Stimulated activated CD4-positive, alpha-beta T cell treated with anti-CD3 and anti-CD28 coated beads, Interleukin-1b, Interleukin-23, amount 100 ng/mL, for 48 hours (primary cell): ENCODE results near the gene PLTP.
"Not testable (repeated sequence)": the region's sequence is repeated elsewhere in the genome, so short reads cannot be mapped to it uniquely, and the experiment has no call there.

Source experiments
- DNase-seq: peaks from one replicate; pipeline ENCODE4 v3.0.0-alpha.2; 2020

Gene PLTP

DNA sequence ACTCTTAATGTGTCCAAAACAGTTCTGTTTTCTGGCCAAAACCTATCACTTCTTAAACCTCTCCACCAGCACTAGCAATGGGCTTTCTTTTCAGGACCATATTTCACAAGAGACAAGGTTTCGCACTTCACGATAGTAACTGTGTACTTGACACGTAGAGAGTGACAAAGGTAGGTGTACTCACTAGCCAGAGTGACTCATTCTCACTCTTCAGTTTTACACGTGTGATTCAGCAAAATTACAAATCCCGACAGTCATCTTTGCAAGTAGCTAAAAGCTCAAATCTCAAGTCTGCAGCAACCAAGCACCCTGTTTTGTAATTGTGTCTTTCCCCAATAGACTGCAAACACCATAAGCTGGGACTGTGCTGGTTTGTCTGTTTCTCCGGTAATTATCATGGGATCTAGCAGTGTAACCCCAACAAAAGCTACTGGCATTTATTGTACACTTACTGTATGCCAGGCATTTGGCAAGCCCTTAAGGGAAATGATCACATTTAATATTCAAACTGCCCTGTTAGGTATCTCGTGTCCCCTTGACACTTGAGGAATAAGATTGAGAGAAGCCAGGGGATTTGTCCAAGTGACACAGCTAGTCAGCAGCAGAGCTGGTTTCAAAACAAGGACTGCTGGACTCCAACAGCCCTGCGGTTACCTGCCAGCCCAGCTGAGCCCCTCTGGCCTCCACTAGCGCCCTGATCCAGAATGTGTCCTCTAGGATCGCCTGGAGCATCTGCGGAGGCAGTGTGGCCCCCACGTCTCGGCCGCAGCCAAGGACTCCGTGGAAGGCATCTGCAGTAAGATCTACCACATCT lies 32.4 kb upstream of the PLTP start:
- DNase-seq = no peak

DNA sequence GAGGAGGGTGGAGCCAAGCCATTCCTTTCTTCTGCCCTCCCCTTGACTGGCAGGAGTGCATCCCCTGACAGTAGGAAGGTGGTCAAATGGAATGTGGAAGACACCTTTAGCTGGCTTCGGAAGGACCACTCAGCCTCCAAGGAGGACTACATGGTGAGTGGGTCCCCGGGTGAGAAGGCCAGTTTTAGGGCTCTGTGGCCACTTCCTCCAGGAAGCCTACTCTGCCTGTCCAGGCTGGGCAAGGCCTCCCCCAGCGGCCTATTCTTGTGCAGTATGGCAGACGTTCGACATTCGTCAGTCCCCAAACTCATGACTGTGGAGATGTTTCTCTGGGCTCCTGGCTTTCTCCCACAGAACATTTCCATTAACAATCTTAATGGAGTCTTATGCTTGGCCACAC lies 31.7 kb upstream of the PLTP start:
- DNase-seq = no peak

DNA sequence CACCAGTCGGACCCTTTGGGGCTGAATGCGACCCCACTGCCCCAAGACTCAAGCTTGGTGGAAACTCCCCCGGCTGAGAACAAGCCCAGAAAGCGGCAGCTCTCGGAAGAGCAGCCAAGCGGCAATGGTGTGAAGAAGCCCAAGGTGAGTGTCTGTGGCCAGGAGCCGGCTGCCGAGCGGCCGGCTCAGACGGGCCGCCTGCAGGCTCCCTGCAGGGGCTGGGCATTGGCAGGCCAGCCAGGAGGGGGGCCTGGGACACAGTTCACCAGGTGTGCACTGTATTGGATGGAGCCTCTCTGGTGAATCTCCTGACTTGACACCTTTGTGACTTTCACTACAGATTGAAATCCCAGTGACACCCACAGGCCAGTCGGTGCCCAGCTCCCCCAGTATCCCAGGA lies 28.5 kb upstream of the PLTP start:
- DNase-seq = no peak

DNA sequence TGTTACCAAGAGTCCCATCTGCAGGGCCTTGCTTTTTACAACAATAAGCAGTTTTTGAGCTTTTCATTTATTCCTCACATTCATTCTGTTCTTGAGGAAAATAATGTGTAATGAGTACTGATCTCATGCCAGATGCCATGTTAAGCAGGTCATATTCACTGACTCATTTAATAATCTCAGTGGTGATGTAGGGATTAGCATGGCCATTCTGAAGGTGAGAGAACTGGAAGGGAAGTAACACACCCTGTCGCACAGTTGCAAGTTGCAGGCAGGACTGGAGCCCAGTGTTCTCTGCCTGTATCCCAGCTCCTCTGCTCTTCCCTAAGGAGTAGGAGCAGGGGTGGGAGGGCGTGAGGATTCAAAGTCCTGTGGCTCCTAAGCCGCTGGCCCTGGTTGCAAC lies 28.1 kb upstream of the PLTP start:
- no peak for DNase-seq

DNA sequence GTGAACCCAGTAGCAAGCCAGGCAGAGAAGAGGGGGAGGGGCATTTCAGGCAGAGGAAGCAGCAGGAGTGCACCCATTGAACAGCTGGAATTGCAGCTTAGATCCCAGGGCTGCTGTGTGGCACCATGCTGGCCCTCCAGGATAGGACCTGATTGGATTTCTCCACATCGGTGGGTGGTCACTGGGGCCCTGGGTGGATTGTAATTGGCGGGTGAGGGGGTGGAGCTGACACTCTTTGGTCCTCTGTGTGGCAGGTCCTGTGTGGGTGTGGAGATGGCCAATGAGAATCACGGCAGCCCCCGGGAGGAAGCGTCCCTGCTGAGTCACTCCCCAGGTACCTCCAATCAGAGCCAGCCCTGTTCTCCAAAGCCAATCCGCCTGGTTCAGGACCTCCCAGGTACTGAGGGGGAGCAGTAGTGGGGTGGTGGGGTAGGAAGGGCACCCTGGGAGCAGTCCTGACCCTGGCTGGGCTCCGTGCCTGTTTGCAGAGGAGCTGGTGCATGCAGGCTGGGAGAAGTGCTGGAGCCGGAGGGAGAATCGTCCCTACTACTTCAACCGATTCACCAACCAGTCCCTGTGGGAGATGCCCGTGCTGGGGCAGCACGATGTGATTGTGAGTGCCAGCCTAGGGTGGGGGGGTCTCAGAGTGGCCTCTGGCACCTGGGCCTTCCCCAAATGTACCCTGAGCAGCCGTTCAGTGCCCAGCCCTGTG lies 26.9 kb upstream of the PLTP start:
- DNase-seq = no peak

DNA sequence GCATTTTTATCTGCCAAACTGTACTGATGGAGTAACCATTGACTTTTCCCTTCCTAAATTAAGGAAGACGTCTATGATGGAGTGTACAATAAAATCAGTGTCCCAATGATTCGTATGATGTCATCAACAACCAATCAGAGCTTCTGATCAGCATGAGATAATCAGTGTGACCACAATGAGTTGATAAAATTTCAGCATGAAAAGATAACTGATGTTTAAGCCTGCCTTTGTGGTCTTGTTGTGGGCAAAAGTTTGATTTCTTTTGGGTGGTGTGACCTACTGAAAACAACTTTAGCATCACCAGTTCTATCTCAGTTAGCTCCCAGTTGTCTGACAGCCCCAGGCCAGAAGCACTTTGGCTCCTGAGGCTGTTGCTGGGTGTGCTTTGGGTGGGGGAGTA lies 25.8 kb upstream of the PLTP start:
- DNase-seq = no peak

DNA sequence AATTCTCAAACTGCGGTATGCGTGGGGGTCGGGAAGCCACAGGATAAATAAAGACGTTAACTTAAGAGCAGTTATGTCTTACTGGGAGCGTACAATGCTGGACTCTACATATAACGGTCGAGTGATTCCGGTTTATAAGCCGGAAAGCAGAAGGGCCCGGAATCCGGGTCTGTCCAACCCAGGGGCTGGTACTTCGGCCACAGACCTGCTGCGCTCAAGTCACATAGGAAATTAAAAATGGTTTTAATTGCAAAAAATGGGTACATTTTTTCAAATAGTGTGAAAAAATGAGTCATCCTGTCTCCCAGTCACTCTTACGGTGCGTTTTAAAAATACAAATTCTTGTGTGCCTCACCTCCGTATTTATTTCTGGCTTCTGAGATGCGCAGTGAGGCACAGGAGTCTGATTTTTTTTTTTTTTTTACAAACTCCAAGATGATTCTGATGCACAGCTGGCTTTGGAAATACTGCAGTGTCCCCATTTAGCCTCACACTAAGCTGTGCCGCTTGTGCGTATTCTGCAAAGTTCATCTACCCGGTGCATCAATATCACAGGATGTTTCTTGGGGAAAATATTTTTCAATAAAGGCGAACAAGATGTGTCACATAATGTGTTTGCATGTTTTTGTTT lies 23.6 kb upstream of the PLTP start:
- no peak for DNase-seq

DNA sequence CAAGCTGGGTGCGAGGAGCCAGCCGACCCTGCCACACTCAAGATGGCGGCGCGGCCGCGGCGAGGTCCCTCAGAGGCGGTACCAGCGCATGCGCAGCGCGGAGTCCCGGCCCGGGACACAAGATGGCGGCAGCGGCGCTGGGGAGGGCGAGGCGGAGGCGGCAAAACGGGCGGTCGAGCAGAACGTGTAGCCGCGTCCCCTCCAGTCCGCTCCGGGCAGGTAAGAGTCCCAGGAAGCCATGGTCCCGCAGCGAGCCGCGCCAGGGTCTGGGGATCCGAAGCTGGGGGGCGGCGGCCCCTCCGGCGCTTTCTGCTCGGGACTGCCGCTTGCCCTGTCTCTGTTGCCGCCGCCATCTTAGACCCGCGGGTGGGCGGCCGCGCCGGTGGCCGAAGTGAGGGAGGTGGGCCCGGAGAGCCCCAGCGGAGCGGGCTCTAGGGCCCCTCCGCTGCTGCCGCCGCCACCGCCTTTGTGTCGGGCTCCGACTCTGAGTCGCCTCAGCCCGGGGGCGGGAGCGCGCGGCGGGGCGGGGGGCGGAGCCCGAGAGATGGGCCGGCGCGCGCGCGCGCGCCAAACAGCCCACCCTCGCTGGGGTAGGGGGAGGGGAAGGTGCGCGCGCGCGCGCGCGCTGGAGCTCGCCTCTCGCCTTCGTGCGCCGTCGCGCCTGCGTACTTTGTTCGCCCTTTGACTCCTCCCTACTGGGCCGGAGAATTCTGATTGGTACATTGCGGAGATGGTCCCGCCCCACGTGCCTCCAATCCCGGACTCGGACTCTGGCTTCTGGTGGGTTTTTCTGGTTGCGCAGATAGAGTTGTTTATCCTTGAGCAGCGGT lies 22.8 kb upstream of the PLTP start, which contains the start of gene PCIF1:
Gene PCIF1, plus strand, starts transcription at position 98 of the 830 bp plus-strand sequence. CDS start 4,317 bp downstream, outside the sequence.
- DNase-seq = peak; percentile 98

DNA sequence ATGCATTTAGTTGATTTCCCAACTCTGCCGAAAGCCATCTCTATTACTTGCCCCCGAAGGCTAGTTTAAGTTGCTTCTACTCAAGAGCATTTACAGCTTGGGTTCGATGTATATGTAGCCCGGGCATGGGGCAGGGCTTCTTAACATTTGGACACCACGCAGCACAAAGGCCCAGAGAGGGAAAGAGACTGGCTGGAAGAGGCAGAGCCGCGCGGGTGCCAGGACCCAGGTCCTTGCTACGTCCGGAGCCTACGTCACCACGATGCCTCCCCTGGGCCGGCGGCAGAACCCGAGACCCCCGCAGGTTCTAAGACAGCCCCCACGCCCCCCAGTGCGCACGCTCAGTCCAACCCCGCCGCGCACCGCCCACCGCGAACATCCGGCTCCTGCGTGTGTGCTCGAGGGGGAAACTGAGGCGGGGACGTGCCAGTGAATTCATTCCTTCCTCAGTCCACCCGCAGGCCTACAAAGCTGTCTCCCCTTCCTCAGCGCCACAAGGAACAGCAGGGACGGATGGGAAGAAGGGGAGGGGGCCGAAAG lies 22.2 kb upstream of the PLTP start:
- DNase-seq = peak; percentile 37

DNA sequence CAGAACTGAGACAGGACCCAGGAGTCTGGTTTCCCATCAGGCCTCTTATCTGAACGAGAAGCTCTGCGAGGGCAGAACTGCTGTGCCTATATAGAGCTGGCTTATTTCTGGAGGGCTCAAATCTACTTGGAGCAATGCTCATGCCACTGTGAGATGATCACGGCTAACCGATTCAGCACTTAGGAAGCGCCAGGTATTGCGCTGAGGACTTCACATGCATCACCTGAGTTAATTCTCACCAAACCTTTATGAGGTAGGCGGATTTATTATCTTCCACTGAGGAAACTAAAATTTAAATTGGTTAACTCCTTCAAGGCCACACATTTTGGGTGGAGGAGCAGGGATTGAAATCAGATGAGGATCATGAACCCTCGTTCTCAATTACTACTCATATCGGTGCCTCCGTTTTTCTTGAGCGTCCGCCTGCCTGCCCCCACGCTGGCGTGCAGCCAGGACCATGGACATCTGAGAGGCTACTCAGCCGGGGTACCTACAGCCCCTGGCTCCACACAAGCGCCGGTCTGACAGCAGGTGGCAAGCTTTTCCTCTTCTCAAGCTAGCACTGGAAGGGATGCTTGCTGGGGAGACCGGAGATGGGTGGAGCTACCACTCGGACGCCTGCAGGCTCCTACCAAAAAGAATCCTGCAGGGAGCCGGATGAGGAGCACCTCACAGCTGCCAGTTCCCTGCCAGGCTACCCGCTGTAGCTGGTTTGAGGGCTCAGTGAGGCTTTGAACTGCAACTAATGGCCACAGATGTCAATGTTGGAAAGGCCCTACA lies 21.5 kb upstream of the PLTP start:
- peak; percentile 63 for DNase-seq

DNA sequence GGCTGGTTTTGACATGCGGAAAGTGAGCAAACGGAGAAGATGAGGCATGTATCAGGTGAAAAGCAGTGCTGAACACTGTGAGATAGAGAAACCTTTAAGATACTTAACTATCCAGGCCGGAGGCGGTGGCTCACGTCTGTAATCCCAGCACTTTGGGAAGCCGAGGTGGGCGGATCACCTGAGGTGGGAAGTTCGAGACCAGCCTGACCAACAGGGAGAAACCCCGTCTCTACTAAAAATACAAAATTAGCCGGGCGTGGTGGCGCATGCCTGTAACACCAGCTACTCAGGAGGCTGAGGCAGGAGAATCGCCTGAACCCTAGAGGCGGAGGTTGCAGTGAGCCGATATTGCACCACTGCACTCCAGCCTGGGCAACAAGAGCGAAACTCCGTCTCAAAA lies 19.7 kb upstream of the PLTP start:
- not testable (repeated sequence) for DNase-seq

DNA sequence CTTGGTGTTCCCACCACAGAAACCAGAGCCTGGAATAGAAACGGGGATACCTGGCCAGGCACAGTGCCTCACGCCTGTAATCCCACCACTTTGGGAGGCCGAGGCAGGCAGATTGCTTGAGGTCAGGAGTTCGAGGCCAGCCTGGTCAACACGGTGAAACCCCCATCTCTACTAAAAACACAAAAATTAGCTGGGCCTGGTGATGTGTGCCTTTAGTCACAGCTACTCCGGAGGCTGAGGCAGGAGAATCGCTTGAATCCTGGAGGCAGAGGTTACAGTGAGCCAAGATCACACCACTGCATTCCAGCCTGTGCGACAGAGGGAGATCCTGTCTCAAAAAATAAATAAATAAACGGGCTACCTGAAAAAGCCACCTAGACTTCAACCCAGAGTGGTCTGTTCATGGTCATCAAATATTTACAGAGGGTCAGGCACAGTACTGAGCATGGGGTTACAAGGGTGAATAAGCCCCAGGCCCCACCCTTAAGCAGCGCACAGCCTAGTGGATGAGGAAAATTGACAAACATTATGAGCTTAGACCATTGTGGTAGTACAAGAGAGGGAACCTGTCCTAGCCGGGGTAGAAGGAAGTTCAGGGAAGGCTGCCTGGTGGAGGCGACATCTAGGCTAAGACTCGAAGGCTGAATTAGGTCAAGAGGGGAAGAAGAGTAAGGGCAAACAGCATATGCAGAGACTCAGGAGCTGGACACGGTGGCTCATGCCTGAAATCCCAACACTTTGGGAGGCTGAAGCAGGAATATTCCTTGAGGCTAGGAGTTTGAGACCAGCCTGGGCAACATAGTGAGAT lies 15.3 kb upstream of the PLTP start:
- DNase-seq = no peak

DNA sequence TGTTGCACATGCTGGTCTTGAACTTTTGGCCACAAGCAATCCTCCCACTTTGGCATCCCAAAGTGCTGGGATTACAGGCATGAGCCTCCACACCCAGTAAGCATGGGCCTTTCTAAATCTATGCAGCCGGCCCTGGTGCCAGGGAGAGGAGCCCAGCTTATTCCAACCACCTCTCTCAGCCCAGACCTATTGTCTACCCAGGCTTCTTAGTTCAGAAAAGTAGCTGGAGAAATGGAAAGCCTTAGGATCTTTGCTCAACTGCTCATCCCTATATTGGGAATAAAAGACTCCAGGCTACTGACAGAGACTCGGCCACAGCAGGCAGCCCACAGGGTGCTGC lies 14.7 kb upstream of the PLTP start:
- DNase-seq = no peak

DNA sequence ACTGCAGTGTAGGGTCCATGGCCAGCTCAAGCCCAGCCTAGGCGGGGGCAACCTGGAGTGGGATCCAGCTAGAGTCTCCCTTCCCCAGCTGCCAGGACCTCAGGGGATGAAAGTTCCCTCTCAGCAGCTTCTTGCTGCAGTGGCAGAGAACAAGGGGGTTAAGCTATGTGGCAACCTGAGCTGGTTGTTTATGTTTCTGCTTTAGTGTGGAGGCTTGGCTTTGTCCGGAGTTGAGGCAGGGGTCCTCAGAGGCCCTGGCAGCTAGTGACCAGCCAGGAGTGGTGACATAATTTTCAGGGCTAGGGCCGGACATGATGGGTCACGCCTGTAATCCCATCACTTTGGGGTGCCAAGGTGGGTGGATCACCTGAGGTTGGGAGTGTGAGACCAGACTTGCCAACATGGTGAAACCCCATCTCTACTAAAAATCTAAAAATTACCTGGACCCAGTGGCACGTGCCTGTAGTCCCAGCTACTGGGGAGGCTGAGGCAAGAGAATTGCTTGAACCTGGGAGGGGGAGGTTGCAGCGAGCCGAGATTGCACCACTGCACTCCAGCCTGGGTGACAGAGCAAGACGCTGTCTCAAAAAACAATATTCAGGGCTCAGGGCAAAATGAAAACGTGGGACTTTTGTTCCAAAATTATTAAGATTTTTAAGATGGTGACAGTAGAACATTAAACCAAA lies 14.0 kb upstream of the PLTP start:
- no peak for DNase-seq

DNA sequence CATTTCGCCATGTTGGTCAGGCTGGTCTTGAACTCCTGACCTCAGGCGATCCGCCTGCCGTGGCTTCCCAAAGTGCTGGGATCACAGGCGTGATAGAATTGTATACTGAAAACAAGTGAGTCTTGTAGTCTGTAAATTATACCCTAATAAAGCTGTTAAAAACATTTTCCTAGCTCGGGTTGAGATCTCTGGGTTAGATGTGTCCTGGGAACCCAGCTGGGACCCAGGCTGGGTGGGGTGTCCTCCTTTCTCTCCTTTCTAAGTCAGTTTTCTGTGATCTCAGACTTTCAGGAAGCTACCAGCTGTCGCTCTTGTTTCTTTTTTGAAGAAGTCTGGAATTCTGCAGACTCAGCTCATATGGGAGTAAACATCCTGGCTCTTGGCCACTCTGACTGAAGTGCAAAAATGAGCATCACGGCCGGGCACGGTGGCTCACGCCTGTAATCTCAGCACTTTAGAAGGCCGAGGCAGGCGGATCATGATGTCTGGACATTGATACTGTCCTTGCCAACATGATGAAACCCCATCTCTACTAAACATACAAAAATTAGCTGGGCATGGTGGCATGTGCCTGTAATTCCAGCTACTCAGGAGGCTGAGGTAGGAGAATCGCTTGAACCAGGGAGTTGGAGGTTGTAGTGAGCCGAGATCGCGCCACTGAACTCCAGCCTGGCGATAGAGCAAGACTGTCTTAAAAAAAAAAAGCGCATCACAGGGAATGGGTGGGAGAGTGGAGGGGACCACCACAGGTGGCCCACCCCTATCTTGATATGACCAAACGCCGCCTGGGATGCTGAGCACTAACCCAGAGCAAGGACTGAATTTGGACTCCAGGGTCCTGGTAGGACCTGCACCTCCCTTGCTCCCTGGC lies 12.7 kb upstream of the PLTP start:
- DNase-seq = no peak

DNA sequence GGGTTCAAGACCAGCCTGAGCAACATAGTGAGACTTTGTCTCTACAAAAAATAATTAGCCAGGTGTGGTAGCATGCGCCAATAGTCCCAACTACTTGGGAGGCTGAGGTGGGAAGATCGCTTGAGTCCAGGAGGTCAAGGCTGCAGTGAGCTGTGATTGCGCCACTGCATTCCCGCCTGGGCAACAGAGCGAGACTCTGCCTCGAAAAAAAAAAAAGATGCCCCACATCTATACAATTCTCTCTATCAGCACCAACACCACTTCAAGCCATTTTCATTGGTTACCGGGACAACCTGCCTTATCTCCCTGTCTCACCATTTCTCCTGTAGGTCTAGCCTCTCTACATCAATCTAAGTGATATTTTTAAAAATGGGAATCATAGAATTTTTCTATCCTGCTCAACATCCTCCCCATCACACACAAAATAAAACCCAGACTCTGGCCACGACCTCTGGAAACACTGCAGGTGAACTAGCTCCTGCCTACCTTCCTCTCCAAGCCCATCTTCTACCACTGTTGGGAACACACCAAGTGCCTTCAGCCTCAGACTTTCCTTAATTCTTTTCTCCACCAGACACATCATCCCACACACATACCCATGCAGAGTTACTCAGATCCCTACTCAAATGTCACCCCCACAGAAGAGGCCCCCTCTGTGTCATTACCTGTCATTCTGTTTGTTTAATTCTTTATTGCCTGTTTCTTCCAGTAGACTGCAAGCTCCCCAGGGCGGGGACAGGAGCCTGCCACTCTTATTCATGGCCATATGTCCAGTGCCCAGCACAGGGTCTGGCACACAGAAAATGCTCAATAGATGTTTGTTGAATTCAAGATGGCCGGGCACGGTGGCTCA lies 9.6 kb upstream of the PLTP start:
- no peak for DNase-seq

DNA sequence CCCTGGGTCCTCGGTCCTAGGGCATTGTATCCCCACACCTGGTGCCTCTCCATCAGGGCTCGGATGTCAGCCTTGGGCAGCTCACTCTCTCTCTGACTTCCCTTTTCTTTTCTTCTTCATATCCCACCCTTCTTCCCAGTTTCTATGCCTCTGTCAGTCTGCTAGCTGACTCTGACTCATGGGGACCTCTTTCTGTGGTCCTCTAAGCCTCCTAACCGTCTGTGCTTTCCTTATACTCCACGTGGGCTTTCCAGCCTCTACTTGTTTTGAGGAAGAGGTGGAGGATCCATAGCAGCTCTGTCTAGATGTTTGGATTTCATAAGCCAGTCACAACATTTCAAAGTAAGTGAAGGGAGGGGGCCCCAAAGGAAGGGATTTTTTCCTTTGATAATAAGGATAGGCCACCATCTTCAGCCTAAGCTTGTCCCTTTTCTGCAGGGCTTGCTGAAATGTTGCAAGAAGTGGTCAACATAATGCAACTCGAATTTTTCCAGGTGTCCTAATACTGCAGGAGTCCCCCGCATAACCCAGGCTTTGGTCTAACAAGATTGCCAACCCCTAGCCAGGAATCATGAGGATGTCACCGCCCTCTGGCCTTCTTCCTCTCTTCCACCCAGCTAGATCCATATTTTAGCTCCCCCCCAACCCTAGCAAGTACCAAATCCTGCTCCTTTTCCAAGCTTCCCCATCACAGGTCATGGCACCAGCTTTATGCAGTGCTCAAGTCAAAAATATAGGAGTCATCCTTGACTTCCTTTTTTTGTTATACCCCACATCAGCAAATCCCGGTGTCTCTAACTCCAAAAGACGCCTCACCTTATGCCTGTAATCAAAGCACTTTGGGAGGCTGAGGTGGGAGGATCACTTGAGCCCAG lies 8.7 kb upstream of the PLTP start:
- no peak for DNase-seq
